GM13977 (cell line): Measurements from ENCODE around the gene PRSS8.

Source experiments
- DNase-seq: peaks from one replicate; pipeline ENCODE4 v3.0.0; 2012; ENCODE audit warnings: low spot score
- in situ Hi-C: fragments of 300-500 bp; cut with MboI; formaldehyde crosslinking; loops from one replicate; pipeline ENCODE4 v1.12.0; 2022; ENCODE audit warnings: low sequenced_read_pairs, low pct_unique_long_range_greater_than_20kb, mixed read lengths, inconsistent platforms; ENCODE audit not compliant: unreplicated experiment
- TF ChIP-seq, protein P1 (sequence below): IDR thresholded peaks from 2 replicates; pipeline ENCODE4 v1.5.1; 2012; ENCODE audit warnings: mild to moderate bottlenecking, control low read depth; ENCODE audit not compliant: insufficient read depth; ENCODE audit errors: extremely low read depth, missing control alignments

PRSS8 gene

DNA sequence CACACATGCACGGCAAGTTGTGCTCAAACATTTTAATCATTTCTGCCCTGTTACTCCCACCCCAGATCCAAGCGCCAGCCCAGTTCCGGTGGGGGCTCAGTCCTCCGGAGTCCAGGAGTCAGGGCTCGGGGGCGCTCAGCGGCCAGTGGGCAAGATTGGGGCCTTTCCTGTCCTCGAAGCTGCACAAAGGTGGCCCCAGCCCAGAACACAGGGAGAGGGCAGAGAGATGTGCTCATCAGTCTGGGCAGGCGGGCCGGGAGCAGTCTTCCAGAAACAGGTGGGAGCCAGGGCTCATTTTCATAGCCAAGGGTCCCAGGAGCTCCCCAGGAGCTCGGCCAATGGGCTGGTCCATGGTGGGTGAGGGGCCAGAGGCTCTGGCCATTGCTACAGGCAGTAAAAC lies 4.1 kb downstream of the PRSS8 start:
- in situ Hi-C loops, result no loop called here
- DNase-seq, result no peak
- TF ChIP-seq, protein P1, sequence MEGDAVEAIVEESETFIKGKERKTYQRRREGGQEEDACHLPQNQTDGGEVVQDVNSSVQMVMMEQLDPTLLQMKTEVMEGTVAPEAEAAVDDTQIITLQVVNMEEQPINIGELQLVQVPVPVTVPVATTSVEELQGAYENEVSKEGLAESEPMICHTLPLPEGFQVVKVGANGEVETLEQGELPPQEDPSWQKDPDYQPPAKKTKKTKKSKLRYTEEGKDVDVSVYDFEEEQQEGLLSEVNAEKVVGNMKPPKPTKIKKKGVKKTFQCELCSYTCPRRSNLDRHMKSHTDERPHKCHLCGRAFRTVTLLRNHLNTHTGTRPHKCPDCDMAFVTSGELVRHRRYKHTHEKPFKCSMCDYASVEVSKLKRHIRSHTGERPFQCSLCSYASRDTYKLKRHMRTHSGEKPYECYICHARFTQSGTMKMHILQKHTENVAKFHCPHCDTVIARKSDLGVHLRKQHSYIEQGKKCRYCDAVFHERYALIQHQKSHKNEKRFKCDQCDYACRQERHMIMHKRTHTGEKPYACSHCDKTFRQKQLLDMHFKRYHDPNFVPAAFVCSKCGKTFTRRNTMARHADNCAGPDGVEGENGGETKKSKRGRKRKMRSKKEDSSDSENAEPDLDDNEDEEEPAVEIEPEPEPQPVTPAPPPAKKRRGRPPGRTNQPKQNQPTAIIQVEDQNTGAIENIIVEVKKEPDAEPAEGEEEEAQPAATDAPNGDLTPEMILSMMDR, result no peak

DNA sequence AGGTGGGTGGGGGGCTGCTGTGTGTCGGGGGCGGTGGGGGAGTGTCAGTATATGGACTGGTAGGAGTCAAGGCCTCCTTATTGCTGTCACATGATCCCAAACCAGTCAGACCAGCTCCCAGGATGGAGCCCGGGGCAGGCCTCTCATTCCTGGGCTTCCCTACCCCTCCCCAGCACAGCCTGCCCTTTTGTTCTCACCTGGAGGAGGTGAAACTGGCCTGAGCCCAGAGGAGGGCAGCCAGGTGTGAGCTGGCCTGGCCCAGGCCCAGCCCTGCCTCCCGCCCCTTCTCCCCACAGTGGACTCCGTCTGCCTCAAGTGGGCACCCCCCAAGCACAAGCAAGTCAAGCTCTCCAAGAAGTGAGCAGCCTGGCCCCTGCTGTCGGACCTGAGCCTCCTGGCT lies 4.6 kb downstream of the PRSS8 start:
- no peak for DNase-seq
- in situ Hi-C loops, result no loop called here

DNA sequence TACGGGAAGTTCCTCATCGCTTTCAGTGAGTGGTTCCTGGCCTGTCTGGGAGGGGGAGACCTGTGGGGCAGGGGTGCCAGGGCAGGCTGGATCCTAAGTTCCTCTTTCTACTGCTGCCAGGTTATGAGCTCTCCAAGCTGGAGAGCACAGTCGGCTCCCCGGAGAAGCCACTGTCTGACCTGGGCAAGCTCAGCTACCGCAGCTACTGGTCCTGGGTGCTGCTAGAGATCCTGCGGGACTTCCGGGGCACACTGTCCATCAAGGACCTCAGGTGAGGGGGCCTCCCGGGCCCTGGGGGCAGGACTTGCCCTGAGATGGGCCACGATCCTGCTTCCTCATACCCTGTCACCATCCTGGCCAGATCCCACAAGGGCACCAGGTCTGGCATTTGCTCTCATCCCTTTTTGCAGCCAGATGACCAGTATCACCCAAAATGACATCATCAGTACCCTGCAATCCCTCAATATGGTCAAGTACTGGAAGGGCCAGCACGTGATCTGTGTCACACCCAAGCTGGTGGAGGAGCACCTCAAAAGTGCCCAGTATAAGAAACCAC lies 5.1 kb downstream of the PRSS8 start:
- TF ChIP-seq, protein P1, result no peak
- no peak for DNase-seq
- in situ Hi-C loops, result no loop called here

More for the DNA sequence above, 4.6 kb downstream of the PRSS8 start:
- TF ChIP-seq, protein P1, result no peak

DNA sequence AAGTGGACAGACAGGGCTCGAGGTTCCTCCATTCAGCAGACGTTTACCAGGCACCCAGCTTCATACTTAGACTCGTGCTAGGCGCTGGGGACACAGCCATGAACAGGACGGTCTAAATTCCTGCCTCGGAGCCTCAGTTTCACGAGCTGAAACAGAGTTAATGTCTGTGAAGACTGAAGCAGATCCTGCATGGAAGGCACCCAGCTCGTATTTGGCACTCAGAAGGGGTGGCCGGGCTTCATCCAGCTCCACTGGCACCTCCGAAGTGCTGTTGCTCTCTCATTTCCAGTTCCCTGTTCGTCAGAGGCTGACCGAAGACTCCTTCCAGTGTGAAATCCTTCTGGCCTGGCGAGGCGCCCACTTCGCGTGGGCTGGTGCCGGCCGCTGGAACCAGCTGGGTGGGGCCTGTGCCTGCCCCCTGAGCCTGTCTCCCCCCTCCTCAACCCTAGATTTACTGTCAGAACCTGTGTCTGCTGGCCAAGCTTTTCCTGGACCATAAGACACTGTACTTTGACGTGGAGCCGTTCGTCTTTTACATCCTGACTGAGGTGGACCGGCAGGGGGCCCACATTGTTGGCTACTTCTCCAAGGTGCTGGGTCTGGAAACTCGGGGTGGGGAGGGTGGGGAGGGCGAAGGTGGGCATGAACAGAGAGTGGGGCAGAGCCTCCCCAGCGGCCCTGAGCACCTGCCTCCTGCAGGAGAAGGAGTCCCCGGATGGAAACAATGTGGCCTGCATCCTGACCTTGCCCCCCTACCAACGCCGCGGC lies 5.8 kb downstream of the PRSS8 start:
- DNase-seq, result no peak
- TF ChIP-seq, protein P1, result no peak
- in situ Hi-C loops, result no loop called here

DNA sequence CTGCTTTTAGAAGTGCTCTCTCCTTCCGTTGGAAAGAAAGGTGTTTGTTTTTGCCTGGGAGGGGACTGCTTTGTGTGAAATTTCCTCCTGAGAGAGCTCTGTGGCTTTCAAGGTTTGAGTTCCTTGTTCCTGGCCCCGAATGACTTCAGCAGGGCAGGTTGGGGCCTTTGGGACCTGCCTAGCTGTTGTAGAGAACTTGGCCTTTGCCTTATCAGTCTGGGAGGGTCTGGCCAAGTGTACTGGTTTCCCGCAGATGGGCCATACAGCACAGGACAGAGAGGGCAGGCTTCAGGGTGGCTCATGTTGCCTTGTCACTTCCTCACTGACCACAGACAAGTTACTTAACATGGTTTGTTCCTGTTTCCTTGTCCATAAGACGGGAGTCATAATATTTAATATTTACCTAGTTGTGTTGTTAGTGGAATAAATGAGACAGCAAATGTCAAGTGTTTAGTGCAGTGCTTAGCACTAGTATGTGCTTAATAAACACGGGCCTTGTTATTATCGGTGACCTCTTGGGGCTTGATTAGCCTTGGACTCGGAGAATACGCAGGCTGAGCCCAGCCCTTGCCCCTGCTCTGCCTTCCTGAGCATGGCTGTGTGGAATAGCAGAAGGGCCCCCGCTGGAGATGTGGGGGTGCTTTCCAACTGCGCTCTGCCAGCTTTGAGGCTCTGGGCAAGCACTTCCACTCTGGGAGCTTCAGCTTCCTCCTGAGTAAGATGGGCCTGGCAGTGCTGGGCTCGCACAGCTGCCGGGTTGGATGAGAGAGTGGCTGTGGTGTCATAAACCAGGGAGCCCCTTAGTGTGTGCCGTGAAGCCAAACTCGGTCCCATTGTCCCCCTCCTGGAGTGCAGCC lies 6.6 kb downstream of the PRSS8 start:
- DNase-seq, result no peak
- in situ Hi-C loops, result no loop called here
- TF ChIP-seq, protein P1, result no peak

DNA sequence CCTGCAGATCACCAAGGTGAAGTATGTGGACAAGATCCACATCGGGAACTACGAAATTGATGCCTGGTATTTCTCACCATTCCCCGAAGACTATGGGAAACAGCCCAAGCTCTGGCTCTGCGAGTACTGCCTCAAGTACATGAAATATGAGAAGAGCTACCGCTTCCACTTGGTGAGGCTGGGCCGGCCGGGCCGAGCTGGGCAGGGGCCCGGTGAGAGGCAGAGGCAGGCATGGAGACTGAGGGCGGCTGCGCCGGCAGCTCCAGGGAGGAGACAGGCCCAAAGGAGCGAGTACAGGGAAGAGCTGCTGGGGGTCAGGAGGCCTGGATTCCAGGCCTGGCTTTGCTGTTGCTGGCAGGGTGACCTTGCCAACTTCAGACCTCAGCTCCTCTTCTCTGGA lies 8.3 kb downstream of the PRSS8 start:
- TF ChIP-seq, protein P1, result no peak
- in situ Hi-C loops, result no loop called here
- DNase-seq, result no peak
